Ovary (tissue), 9 donors: ENCODE data around the gene STK39. TPM values are rescaled to one million over a fixed set of nuclear protein-coding genes. Genes with fewer than 3 reads are reported as not detected.

Source experiments
- DNase-seq, 5 donors: peaks; one replicate each; pipeline ENCODE4 v3.0.0-alpha.2; 2019 to 2020
- H3K27ac ChIP-seq, 2 donors: fragments of 200-600 bp; one replicate each; pipeline versions ENCODE4 v1.5.1 to v1.8.0; 2019 to 2022
- H3K27me3 ChIP-seq: fragments of 200-600 bp; one replicate; pipeline ENCODE4 v1.8.0; 2022
- H3K36me3 ChIP-seq: fragments of 200-600 bp; sonication (generic); one replicate; pipeline ENCODE4 v1.5.1; 2019
- H3K4me1 ChIP-seq: one replicate; pipeline ENCODE4 v1.8.1; 2013; ENCODE audit warnings: mild to moderate bottlenecking, moderate library complexity; ENCODE audit not compliant: insufficient read depth
- H3K4me3 ChIP-seq: fragments of 200-600 bp; sonication (generic); one replicate; pipeline ENCODE4 v1.5.1; 2017
- H3K9me3 ChIP-seq, 2 donors: fragments of 200-600 bp in 1 of 2; sonication (generic) in 1 of 2; one replicate each; pipeline versions ENCODE4 v1.5.1 to v1.8.1; 2013 to 2019; ENCODE audit warnings: mild to moderate bottlenecking in 1 of 2, moderate library complexity in 1 of 2
- CTCF ChIP-seq, 3 donors: fragments of 450-650 bp in 2 of 3; fragments of 200-600 bp in 1 of 3; IDR thresholded peaks; one replicate each; pipeline versions ENCODE4 v1.5.1 to v1.8.0; 2016 to 2022; ENCODE audit warnings: antibody characterized with exemption in 3 of 3, mild to moderate bottlenecking in 1 of 3
- EP300 ChIP-seq: sonication (generic); formaldehyde crosslinking; IDR thresholded peaks from one replicate; pipeline ENCODE4 v1.6.1; 2017; ENCODE audit warnings: antibody characterized with exemption
- POLR2A ChIP-seq: fragments of 450-650 bp; IDR thresholded peaks from one replicate; pipeline ENCODE4 v1.6.1; 2017; ENCODE audit warnings: antibody characterized with exemption, mild to moderate bottlenecking, moderate library complexity
- WGBS, 3 donors: extraction: QIAGEN DNeasy Blood & Tissue Kit in 1 of 3; methylation state at CpG; one replicate each; pipeline versions ENCODE4 v1.1.5 to v1.1.7; 2013 to 2017; 5-methylcytosine and 5-hydroxymethylcytosine counted together
- intact Hi-C, 4 donors: fragments of 100-400 bp; cut with DNase I; formaldehyde crosslinking; loops; one replicate each; pipeline versions ENCODE4 v1.11.0 to v1.15.1; 2022 to 2023
- polyA plus RNA-seq, 2 donors: library from polyadenylated mRNA; stranded (reverse); fragments of 200-250 nt in 1 of 2; fragments of 350-450 nt in 1 of 2; fragmentation: Illumina TruSeq in 1 of 2; extraction: RNeasy Lipid Tissue Mini Kit (QIAGEN cat#74804) in 1 of 2; gene quantifications; one replicate each; pipeline ENCODE4 v1.2.3, GENCODE V29; 2013 to 2014
- total RNA-seq, 7 donors: library from RNA; depleted of rRNA in 2 of 7; stranded (reverse); fragments of >200 nt in 2 of 7; fragmentation: NEBNext Ultra II Directional in 3 of 7; extraction: Animal tissue kit (Norgen Biotek cat#: 25700) in 3 of 7; gene quantifications; one replicate each; pipeline versions ENCODE4 v1.1.0 to v1.2.4, GENCODE V29; 2016 to 2023
- donor health status: DM: no; HTN: no; CAD: no; lungs with moderate emphysema.
- donor health status: DM: no; HTN: no; CAD: no.
- donor health status: Bipolar disorder and iron deficiency.
- donor health status: DM: yes; HTN: yes; CAD: no.
- donor health status: DM: no; HTN: no; CAD: no.
- donor health status: DM: yes; HTN: yes; CAD: no.

Gene STK39
- total and polyA plus RNA-seq, 9 donors: 5.9 to 14.1 (median 10.6) TPM

- Histone ChIP-seq H3K27me3 (no peaks in the 10 kb centered on the region), H3K4me1 (peaks cover 6% of the 10 kb centered on the region), H3K27ac (no peak overlapping the region), H3K9me3 (no peaks in the 10 kb centered on the region), H3K4me3 (no peak overlapping the region), H3K36me3 (no peaks in the 10 kb centered on the region)
- no peak for DNase-seq
- TF ChIP-seq EP300: no peak
- TF ChIP-seq POLR2A: no peak
- no peak for TF ChIP-seq CTCF (IDR thresholded peaks at IDR 0.05)
- intact Hi-C loops: no loop called here
- WGBS, 3 donors: 86 to 92% (median 91%) methylated on average over 7 of the region's 7 CpGs
Observed at GRCh38 chr2:168194784-168195522, 52.4 kb downstream of the STK39 start.

GRCh38 chr2:168192839-168193616 lies 54.4 kb downstream of the STK39 start:
- intact Hi-C loops: no loop called here
- no peak for DNase-seq
- 69 to 77% (median 76%) methylated on average over 3 of the region's 3 CpGs for WGBS, 3 donors
- H3K27me3 ChIP-seq: no peaks in the 10 kb centered on the region
- no peak overlapping the region for H3K4me3 ChIP-seq
- peak overlapping the region in 1 of 2 donors; percentile 26 for H3K27ac ChIP-seq
- peaks cover 6% of the 10 kb centered on the region for H3K4me1 ChIP-seq
- H3K36me3 ChIP-seq: no peaks in the 10 kb centered on the region
- TF ChIP-seq CTCF (IDR thresholded peaks at IDR 0.05) (no peak), POLR2A (no peak), EP300 (no peak)
- no peaks in the 10 kb centered on the region for H3K9me3 ChIP-seq

GRCh38 chr2:168191955-168192785 lies 55.2 kb downstream of the STK39 start:
- Histone ChIP-seq H3K27me3 (no peaks in the 10 kb centered on the region), H3K36me3 (no peaks in the 10 kb centered on the region), H3K9me3 (no peaks in the 10 kb centered on the region), H3K27ac (peak overlapping the region in 1 of 2 donors; percentile 26), H3K4me1 (peaks cover 6% of the 10 kb centered on the region), H3K4me3 (no peak overlapping the region)
- TF ChIP-seq EP300 (no peak), POLR2A (no peak), CTCF (IDR thresholded peaks at IDR 0.05) (no peak)
- DNase-seq: peak; percentile 26 to 52 (median 35)
- intact Hi-C loops: no loop called here
- whole genome bisulfite sequencing, 3 donors: 42 to 51% (median 43%) methylated on average over 6 of the region's 6 CpGs

GRCh38 chr2:168190590-168191336 lies 56.6 kb downstream of the STK39 start:
- TF ChIP-seq EP300 (no peak), CTCF (IDR thresholded peaks at IDR 0.05) (no peak), POLR2A (no peak)
- DNase-seq: no peak
- Histone ChIP-seq H3K27ac (no peak overlapping the region), H3K36me3 (no peaks in the 10 kb centered on the region), H3K9me3 (no peaks in the 10 kb centered on the region), H3K27me3 (no peaks in the 10 kb centered on the region), H3K4me1 (peaks cover 6% of the 10 kb centered on the region), H3K4me3 (no peak overlapping the region)
- intact Hi-C loops: no loop called here
- 80 to 82% (median 80%) methylated on average over 7 of the region's 7 CpGs for WGBS, 3 donors
